SU-DHL-6 (cell line): Measurements from ENCODE around the gene BAZ2A.

ENCODE experiments used
- H2AFZ ChIP-seq: fragments of 200-600 bp; sonication (generic); 2 replicates; pipeline ENCODE4 v1.6.1; 2014; ENCODE audit warnings: low read depth, mild to moderate bottlenecking, moderate library complexity, mixed read lengths, antibody characterized with exemption, low read length; ENCODE audit not compliant: severe bottlenecking
- H3F3A ChIP-seq: fragments of 200-600 bp; shearing (Covaris generic); 2 replicates; pipeline ENCODE4 v1.6.0; 2016; ENCODE audit warnings: antibody characterized with exemption, mild to moderate bottlenecking; ENCODE audit not compliant: insufficient read depth
- H3K27ac ChIP-seq: fragments of 200-600 bp; sonication (generic); 2 replicates; pipeline ENCODE4 v1.5.1; 2016; ENCODE audit warnings: low read depth, mild to moderate bottlenecking, low read length, moderate library complexity, mixed read lengths
- H3K27me3 ChIP-seq: fragments of 200-600 bp; sonication (generic), shearing (Covaris generic); 2 replicates; pipeline ENCODE4 v1.6.0; 2014; ENCODE audit warnings: mild to moderate bottlenecking, low read length
- H3K36me3 ChIP-seq: fragments of 200-600 bp; sonication (generic); 2 replicates; pipeline ENCODE4 v1.6.1; 2014; ENCODE audit warnings: mild to moderate bottlenecking, low read length, mixed read lengths
- H3K4me2 ChIP-seq: fragments of 300-600, 200-600 bp; shearing (Covaris generic), sonication (generic); 2 replicates; pipeline ENCODE4 v1.6.0; 2014; ENCODE audit warnings: low read length, low read depth, mild to moderate bottlenecking; ENCODE audit not compliant: poor library complexity, severe bottlenecking
- H3K4me3 ChIP-seq: fragments of 200-600 bp; sonication (generic); 2 replicates; pipeline ENCODE4 v1.5.1; 2014; ENCODE audit warnings: antibody characterized with exemption, low read length, mild to moderate bottlenecking, mixed read lengths; ENCODE audit not compliant: insufficient read depth, poor library complexity, severe bottlenecking
- H3K79me2 ChIP-seq: fragments of 200-600 bp; sonication (generic); 2 replicates; pipeline ENCODE4 v1.6.1; 2014; ENCODE audit warnings: mild to moderate bottlenecking, low read length, moderate library complexity; ENCODE audit not compliant: insufficient read depth
- H3K9ac ChIP-seq: fragments of 200-600 bp; sonication (generic); 2 replicates; pipeline ENCODE4 v1.7.0; 2014; ENCODE audit warnings: mild to moderate bottlenecking, low read length
- H3K9me2 ChIP-seq: fragments of 200-600 bp; sonication (generic); replicated peaks from 2 replicates; pipeline ENCODE4 v1.6.1; 2014; ENCODE audit warnings: low read length; ENCODE audit not compliant: insufficient read depth
- H3K9me3 ChIP-seq: fragments of 200-600 bp; sonication (generic); 2 replicates; pipeline ENCODE4 v1.6.1; 2014; ENCODE audit warnings: low read length, mixed read lengths; ENCODE audit not compliant: insufficient read depth
- H4K20me1 ChIP-seq: fragments of 200-600 bp; sonication (generic); 2 replicates; pipeline ENCODE4 v1.6.1; 2014; ENCODE audit warnings: low read depth, mild to moderate bottlenecking, antibody characterized with exemption, low read length, moderate library complexity, mixed read lengths
- CTCF ChIP-seq: fragments of 200-600 bp; sonication (generic); IDR thresholded peaks from one replicate; pipeline ENCODE4 v1.5.1; 2017; ENCODE audit warnings: antibody characterized with exemption, mild to moderate bottlenecking, low read length, moderate library complexity; ENCODE audit not compliant: insufficient read depth, poor library complexity, severe bottlenecking
- EZH2phosphoT487 ChIP-seq: fragments of 200-600 bp; sonication (generic), shearing (Covaris generic); conservative IDR thresholded peaks from 2 replicates; pipeline ENCODE4 v1.6.1; 2018; ENCODE audit warnings: mild to moderate bottlenecking, antibody characterized with exemption, low read length, moderate library complexity, mixed read lengths

Gene BAZ2A

DNA sequence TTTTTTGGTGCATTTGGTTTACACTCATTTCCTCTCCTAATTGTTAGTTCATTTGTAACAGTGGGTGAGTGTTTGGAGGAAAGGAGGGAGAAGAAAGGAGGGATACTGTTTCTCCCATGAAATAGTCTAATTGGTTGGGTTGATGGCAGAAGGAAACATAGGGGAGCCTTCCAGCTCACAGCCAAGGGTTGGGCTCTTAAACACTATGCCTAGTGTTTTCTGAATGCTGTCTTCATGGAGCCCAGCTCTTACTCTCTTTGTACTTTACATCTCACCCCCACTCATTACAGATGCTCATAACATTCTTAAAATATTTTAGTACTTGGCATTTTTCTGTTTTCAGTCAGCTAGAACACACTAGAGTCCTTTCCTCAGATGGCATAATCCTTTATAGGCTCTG lies 38.2 kb downstream of the BAZ2A start:
- H3K9me2 ChIP-seq, result no peaks in the 10 kb centered on the region
- no peaks in the 10 kb centered on the region for H3K27me3 ChIP-seq
- no peaks in the 10 kb centered on the region for H4K20me1 ChIP-seq
- H3K36me3 ChIP-seq, result no peaks in the 10 kb centered on the region; the same call in 1 of the 2 replicates
- no peaks in the 10 kb centered on the region for H3K9me3 ChIP-seq
- no peak for TF ChIP-seq EZH2phosphoT487
- no peak for TF ChIP-seq CTCF
- H3F3A ChIP-seq, result no peaks in the 10 kb centered on the region
- H3K4me2 ChIP-seq, result no peak overlapping the region
- no peak overlapping the region for H3K27ac ChIP-seq
- H3K79me2 ChIP-seq, result no peaks in the 10 kb centered on the region
- H3K4me3 ChIP-seq, result no peak overlapping the region
- no peak overlapping the region for H2AFZ ChIP-seq
- H3K9ac ChIP-seq, result no peak overlapping the region

- Histone ChIP-seq H3K4me3 (no peak overlapping the region), H3K4me2 (no peak overlapping the region), H3K27ac (no peak overlapping the region), H2AFZ (no peak overlapping the region), H3F3A (no peaks in the 10 kb centered on the region), H3K9me3 (no peaks in the 10 kb centered on the region), H3K9me2 (no peaks in the 10 kb centered on the region), H3K27me3 (no peaks in the 10 kb centered on the region), H3K79me2 (no peaks in the 10 kb centered on the region), H3K9ac (no peak overlapping the region), H3K36me3 (no peaks in the 10 kb centered on the region; the same call in 1 of the 2 replicates), H4K20me1 (no peaks in the 10 kb centered on the region)
- TF ChIP-seq CTCF, result no peak
- TF ChIP-seq EZH2phosphoT487, result no peak
Observed at GRCh38 chr12:56591126-56591525, 39.0 kb downstream of the BAZ2A start.

DNA sequence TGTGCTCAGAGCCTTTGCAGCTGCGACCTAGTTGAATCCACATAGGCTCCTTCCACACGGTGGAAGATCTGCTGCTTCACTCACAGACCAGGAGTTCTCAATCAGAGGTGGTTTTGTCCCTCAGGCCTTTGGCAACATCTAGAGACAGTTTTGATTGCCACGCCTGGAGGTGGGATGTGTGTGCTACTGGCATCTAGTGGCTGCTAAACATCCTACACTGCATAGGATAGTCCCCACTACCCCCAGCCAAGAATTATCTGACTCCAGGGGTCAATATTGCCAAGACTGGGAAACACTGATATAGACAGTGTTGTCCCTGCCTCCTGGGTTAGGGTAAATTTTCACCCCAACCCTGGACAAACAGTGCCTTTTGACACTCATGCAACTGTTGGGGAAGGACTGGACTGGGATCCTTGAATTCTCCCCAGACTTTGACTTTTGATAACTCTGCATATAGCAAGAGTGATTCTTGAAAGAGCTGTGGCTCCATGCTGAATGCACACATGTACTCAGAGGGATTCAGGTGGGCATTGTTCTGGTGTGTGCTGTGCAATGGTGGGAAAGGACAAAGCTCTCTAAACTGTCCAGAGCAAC lies 39.8 kb downstream of the BAZ2A start:
- no peak overlapping the region for H2AFZ ChIP-seq
- no peak overlapping the region for H3K27ac ChIP-seq
- H3K9me3 ChIP-seq, result no peaks in the 10 kb centered on the region
- H3K4me2 ChIP-seq, result no peak overlapping the region
- no peak overlapping the region for H3K4me3 ChIP-seq
- no peaks in the 10 kb centered on the region for H4K20me1 ChIP-seq
- no peaks in the 10 kb centered on the region for H3K9me2 ChIP-seq
- no peak overlapping the region for H3K9ac ChIP-seq
- H3K27me3 ChIP-seq, result no peaks in the 10 kb centered on the region
- no peaks in the 10 kb centered on the region for H3K36me3 ChIP-seq
- no peaks in the 10 kb centered on the region for H3K79me2 ChIP-seq
- H3F3A ChIP-seq, result no peaks in the 10 kb centered on the region
- TF ChIP-seq CTCF (peak; percentile 41), EZH2phosphoT487 (no peak)
